Stimulated activated CD8-positive, alpha-beta memory T cell treated with anti-CD3 and anti-CD28 coated beads, Interleukin-4, amount 100 ng/mL, for 4 hours (primary cell): Measurements from ENCODE around the gene DLGAP5.
A peak's percentile ranks its signal among the peaks of the same experiment; 100 is the strongest.

Experiments
- DNase-seq, 2 donors: peaks; one replicate each; pipeline ENCODE4 v3.0.0-alpha.2; 2020; ENCODE audit warnings: low read depth in 2 of 2, low spot score in 1 of 2

The DLGAP5 gene, protein sequence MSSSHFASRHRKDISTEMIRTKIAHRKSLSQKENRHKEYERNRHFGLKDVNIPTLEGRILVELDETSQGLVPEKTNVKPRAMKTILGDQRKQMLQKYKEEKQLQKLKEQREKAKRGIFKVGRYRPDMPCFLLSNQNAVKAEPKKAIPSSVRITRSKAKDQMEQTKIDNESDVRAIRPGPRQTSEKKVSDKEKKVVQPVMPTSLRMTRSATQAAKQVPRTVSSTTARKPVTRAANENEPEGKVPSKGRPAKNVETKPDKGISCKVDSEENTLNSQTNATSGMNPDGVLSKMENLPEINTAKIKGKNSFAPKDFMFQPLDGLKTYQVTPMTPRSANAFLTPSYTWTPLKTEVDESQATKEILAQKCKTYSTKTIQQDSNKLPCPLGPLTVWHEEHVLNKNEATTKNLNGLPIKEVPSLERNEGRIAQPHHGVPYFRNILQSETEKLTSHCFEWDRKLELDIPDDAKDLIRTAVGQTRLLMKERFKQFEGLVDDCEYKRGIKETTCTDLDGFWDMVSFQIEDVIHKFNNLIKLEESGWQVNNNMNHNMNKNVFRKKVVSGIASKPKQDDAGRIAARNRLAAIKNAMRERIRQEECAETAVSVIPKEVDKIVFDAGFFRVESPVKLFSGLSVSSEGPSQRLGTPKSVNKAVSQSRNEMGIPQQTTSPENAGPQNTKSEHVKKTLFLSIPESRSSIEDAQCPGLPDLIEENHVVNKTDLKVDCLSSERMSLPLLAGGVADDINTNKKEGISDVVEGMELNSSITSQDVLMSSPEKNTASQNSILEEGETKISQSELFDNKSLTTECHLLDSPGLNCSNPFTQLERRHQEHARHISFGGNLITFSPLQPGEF

DNA sequence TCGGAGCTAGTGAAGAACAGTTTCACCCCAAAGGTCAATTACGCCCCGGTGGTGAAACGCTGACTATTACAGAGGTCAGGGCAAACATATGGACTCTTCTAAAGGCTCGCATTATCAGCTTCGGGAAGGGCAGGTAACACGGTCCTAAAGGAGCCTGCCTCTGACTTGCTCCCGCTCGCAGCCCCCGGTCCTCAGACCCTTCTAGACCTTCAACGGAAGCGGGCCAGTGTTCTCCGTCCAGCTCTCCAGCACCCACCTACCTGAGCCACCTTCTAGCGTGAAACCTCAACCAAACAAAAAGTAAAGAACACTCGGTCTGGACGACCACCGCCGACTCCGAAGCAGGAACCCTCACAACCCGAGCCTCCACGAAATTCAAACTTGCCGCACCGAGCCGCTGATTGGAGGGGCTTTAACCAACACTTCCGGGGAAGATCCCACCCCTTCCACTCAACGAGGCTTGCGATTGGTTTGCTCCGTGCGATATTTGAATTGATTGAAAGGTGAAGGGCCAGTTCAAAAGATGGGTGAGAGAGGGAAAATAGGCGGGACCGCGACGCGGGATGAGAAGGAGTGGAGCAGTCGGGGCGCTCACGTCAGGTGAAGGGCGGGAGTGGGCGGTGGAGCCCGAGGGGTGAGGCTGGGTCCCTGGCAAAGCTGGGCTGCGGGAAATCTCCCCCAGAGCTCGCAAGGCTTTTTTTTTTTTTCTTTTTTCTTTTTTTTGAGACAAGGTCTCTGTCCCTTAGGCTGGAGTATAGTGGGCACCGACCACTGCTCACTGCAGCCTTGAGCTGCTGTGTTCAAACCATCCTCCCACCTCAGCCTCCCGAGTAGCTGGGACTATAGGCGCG lies at the start of gene DLGAP5:
DLGAP5 (minus strand) TSS at position 383 of the 851 bp plus-strand sequence. CDS start 2,406 bp downstream, outside the sequence.
- peak; percentile 76 to 81 for DNase-seq

DNA sequence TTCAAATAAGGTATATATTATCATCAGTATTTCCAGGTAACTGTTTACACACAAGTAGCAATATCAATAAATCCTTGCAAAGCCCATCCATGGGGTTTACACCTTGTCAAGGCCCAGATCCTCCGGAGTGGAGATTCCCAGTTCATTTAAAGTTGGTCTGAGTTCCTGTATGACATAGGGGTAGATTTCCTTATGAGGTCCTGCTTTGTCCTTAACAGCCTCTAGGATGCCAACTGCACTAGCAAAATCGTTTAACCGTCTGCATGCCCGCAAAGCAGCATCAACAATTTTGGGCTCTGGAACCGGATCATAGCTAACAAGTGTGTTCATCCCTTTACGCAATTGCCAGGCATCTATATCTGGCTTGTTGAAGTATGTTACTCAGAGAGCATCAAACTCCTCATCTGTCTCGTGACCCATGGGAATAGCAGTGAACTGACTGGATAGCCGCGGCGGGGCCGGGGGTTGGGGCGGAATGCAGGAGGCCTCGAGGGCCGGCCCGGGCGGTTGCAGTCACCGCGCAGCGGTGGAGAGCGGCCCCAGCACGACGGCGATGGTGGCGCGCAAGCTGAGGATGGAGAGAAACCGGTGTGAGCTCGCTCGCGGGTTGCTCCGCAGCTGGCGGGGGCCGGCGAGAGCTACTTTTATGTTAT lies 49.3 kb upstream of the DLGAP5 start:
- DNase-seq: no peak

DNA sequence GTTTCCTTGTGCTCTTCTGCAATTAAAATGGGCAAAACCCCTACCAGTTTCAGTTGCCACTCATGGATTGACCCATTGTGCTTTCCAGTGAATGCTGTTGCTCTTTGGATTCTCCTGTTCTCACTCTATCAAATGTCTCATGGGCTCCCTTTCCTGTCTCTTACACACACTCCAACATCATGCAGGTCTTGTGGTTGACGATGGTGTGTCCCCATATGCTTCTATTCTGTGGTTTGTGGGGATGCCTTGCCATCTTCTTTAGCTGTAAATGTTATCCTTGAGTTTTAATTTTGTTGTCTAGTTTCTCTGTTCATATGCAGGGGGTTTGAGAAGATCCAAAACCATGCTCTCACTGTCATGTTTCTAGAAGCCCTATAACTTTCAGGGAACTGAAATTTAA lies 47.9 kb upstream of the DLGAP5 start:
- no peak for DNase-seq

DNA sequence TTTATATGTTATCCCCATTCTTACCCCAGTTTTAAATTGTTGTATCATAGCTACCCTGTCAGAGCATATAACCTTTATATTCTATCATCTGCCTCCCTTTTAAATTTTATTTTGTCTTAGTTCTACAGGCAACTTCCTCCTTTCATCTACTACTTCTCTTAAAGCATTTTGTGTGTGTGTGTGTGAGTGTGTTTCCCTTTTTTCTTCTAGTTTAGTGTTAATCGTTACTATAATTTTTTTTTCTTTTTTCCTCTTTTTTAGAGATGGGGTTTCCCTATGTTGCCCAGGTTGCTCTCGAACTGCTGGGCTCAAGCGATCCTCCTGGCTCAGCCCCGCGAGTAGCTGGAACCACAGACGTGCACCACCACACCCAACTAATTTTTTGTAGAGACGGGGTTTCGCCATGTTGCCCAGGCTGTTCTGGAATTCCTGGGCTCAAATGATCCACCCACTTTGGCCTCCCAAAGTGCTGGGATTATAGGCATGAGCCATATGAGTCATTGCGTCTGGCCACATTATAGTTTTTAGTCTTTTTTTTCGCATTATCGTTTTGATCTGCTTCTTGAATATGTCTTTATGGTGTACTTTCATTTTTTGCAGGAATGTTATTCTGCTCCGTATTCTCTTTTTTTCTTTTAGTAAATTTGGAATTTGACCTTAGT lies 46.8 kb upstream of the DLGAP5 start:
- no peak for DNase-seq

DNA sequence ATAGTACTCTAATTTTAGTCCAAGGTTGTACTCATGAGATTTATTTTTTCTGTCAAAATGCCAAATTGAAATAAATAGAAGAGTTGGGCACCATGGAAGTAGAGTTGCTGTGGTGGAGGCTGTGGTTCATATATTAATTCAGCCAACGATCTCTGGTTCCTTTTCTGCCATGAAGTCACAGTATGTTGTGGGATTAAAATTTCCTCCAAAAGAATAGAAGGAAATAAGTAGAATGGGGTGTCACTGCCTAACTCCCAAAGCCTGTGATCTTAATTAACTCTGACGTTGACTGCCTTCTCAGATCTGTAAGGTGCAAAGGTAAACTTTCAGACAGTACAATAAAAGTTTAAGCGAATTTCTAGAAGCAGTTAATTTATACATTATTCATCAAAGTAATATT lies 42.2 kb upstream of the DLGAP5 start:
- DNase-seq: no peak

DNA sequence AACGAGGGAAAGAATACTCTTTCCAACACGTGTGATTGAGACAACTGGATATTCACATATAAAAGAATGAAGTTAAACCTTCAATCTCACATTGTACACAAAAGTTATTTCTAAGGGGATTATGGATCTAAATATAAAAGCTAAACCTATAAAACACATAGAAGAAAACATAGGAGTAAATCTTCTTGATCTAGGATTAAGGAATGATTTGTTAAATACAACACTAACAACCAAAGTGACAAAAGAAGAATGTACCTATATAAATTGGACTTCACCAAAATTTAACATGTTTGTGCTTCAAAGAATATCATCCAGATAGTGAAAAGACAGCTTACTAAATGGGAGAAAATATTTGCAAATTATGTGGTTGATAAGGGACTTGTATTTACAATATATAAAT lies 36.9 kb upstream of the DLGAP5 start:
- DNase-seq: no peak

DNA sequence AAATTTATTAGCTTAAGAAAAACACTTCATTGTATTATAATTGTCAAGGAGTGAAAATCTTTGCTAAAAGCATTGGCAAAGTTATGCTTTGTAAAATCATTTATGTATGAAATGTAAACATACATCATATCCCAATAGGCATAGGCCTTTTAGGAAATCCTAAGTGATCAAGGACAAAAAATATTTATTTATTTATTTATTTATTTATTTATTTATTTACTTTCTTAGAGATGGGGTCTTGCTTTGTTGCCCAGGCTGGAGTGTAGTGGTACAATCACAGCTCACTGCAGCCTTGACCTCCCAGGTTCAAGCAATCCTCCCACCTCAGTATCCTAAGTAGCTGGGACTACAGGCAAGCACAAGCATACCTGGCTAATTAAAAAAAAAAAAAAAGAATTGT lies 32.0 kb upstream of the DLGAP5 start:
- DNase-seq: no peak

DNA sequence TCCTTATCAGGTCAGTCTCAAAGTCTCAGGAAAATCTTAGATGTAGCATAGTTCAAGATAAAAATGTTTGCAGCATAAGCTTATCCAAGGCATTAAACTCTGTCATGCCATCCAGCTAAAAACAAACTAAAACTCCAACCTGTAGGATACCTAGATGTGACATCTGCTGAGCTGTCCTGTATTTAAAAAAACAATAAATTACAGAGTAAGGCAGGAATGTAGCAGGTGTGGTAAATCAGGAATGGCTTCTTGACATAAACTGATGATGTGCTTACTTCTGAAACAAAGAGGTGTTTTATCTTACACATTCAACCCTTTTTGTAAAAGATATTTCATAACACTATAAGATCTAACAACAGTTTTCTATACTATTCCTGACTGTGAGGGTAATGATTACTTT lies 30.6 kb upstream of the DLGAP5 start:
- DNase-seq: no peak

DNA sequence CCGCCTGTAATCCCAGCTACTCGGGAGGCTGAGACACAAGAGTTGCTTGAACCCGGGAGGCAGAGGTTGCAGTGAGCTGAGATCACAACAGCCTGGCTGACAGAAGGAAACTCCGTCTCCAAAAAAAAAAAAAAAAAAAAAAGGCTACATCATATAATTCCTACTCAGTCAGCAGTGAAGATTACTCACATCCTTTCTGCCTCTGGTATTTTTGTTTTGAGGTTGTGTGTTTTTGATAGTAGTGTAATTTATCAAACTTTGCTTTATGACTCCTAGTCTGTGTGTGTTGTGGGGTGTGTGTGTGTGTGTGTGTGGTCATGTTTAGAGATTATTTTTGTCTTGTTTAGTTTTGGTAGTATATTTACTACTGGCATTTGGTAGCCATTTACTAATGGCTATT lies 29.8 kb upstream of the DLGAP5 start:
- no peak for DNase-seq

DNA sequence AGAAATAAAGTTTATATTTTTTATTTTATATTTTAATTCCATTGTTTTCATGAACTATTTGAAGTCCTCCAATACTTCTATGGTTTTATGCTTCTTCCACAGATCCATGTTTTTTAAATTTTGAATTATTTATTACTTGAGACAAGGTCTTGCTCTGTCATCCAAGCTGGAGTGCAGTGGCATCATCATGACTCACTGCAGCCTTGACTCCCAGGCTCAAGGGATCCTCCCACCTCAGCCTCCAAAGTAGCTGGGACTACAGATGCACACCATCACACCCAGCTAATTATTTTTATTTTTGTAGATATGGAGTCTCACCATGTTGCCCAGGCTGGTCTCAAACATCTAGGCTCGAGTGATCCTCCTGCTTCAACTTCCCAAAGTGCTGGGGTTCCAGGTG lies 28.8 kb upstream of the DLGAP5 start:
- DNase-seq: no peak

DNA sequence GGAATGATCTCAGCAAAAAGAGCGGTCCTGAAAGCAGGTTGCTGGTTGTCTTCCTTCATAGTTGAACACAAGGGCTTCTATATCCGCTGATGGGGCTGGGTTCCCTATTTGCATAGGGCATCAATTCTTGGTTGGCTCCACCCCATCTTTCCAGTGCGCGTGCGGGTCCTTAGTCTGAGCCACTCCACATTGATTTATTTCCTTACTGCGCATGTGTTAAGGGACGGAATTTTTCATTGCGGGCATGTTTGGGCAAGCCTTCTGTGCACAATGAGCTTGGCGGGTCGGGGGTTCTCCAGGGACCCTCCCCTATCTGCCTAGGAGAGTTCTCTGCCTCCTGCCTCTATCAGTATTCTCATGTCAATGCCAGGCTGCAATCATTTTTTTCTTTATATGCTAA lies 21.2 kb upstream of the DLGAP5 start:
- no peak for DNase-seq

DNA sequence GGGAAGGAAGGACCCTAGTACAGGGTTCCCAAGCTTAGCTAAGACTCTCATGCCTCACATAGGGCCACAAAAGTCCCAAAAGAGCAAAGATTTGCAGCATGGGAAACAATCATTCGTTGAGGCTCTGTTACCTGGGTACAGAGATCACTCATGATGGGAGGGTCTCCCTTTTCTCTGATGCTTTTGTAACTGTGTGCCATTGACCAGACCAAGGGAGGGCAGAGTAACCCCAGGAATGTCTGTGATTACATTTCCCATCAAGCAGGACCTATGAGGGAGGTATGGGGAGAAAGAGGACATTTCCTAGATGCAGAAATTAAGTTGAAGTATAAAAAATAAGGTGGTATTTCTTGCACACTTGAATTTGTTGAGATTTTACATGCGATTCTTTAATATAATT lies 16.4 kb upstream of the DLGAP5 start:
- DNase-seq: no peak

DNA sequence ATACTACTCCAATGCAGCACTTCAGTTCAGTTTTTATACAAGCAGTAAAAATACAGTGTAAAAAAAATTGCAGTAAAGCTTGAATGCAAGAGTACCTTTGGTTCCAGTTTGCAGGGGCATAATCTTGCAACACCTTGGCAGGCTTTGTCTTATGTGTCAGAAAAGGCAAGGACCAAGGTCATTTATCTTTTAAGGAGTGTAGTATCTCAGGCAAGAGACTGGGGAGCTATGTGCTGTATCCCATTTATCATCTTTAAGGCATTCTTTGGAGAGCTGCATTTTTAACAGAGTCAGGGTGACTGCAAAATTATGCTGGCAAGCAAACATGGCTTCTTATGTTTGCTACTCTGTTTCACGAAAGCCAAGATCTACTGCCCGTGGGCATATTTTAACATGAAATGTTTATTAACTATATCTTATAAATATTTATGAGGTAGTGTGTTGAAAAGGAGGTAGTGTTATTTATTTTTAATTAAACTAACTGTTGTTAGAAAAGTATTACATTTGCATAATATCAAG lies 14.8 kb upstream of the DLGAP5 start:
- no peak for DNase-seq

DNA sequence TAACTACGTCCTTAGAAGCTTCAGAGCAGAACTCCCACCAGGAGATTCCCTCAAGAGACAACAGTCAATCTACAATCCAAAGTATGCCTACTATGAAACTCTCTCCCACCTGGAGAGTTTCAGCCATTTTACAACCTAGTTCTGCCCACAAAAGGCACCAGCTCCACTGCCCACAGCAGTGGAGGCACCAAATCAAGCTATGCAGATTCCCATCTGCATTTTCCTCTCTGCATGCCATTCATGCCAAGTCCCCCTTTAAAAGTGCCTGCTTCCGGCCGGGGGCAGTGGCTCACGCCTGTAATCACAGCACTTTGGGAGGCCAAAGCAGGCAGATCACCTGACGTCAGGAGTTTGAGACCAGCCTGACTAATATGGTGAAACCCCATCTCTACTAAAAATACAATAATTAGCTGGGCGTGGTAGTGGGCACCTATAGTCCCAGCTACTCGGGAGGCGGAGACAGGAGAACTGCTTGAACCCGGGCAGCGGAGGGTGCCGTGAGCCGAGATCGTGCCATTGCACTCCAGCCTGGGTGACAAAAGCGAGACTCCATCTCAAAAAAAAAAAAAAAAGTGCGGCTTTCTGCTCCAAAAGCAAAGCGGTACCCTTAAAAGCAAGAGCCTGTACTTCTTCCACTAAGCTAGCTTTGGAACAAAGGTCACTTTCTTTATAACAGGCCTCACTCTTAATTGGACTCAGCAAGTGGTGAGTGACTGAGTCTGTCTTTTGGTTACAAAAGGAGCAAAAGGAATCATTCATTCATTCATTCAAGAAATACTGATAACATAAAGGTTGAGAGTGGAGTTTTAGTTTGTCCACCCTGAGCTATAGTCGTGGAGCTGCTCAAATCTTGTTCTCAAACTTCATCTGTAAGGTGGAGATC lies 10.1 kb upstream of the DLGAP5 start:
- DNase-seq: no peak

DNA sequence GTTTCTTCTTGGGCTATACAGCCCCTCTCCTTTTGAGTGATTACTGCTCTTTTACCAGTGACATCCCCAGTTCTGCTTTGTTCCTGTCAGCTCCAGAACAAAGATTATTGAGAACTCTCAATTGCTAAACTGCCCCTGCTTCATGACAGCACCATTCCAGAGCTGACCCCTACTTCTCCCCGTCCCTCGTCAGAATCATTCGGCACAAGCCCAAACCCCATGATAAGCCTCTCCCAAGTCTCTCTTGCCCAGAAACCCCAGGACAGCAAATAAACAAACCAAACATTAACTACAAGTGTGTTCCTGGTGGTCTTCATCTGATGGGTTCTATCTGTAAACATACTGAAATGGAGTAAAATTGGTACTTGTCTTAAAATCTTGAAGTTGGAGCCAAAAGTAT lies 9.3 kb upstream of the DLGAP5 start:
- no peak for DNase-seq

DNA sequence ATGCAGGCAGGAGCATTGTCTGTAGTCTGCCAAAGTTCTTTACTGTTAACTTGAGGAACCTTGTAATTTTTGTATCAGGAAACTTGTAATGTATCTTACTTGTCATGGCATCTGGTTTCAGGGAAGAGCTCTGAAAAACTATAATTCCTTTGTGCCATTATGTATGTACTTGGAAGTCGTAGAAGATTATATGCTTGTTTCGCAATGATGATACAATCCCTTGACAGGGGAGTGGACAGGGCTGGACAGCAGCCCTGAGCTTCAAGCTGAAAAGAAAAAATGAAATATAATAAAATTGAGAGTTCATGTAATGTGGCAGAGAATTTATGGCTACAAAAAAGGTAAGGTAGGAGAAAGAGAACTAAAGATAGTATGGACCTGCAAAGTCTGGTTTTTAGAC lies 7.4 kb upstream of the DLGAP5 start:
- DNase-seq: no peak

DNA sequence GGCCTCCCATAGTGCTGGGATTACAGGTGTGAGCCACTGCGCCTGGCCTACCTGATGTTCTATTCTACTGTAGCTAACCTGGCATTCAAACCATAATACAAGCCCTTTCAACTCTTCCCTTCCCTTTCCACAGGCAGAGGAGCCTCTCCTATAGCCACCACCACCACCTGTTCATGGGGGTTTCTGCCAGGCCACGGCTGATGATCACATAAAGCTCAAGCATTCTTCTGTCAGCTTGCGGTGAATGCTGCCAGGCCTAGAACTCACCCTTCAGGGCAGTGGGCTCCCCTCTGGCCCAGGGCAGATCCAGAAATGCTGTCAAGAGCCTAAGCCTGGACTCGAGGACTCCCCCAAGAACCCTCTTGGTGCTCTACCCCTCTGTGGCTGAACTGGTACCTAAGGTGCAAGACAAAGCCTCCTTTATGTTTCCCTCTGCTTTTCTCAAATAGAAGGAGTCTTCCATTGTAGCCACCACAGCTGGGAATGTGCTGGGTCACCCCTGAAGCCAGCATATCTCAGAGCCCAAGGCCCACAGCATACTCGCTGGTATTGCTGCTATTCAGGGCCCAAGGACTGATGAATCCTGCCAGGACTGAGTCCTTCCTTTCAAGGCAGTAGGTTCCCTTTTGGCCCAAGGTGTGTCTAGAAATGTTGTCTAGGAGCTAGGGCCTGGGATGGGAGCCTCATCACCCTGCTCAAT lies 3.4 kb upstream of the DLGAP5 start:
- no peak for DNase-seq

DNA sequence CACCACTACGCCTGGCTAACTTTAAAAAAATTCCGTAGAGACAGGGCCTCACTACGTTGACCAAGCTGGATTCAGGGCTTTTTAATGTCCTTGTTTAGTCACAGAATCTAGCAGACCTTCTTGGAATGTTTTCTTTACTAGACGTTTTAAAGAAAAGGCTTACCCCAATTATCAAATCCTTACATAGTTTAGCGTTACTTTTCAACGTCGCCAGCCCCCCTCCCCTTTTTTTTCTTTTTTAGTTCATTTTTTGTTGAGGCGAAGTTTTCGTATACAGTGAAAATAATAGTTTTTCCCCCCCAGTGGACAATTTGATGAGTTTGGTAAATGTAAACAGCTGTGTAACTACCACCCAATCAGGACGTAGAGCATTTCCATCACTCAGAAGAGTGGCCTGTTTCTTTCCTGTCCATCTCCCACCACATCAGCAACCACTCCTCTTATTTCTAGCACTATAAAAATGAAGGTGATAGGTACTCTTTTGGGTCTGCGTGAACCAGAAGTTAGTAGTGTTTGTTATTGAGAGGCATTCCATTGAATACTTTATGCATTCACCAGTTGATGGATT lies 753 bp upstream of the DLGAP5 start:
- no peak for DNase-seq

DNA sequence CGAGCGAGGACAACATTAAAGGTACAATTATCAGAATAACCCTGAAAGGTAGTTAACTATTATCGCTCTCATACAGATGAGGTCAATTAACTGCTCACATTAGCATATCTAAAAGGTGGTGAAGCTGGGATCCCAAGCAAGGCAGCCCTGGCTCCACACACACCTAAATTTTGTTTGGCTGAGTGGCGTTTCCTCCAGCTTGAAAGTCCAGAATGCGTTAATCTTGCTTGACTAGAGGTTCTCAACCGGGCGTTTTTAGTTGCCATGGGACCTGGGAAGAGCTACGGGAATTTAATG lies 531 bp downstream of the DLGAP5 start:
- no peak for DNase-seq
